Suppressor macrophage (primary cell): Measurements from ENCODE around the gene UTS2R.
A peak's percentile ranks its signal among the peaks of the same experiment; 100 is the strongest.
"Not testable (repeated sequence)": the region's sequence is repeated elsewhere in the genome, so short reads cannot be mapped to it uniquely, and the experiment has no call there.

Source experiments
- DNase-seq, 4 experiments: peaks; one replicate each; pipeline ENCODE4 v3.0.0-alpha.2; 2020 to 2022

The UTS2R gene

GRCh38 chr17:82334204-82334621 is 37.4 kb upstream of the UTS2R start:
- DNase-seq = no peak

- peak in 3 of 4 experiments; percentile 29 to 51 (median 32) for DNase-seq
These were observed 36.8 kb upstream of the UTS2R start for GRCh38 chr17:82334622-82335394.

- no peak for DNase-seq
These were observed 32.5 kb upstream of the UTS2R start for GRCh38 chr17:82338858-82339633.

GRCh38 chr17:82339634-82340580 is 31.7 kb upstream of the UTS2R start:
- peak in 2 of 4 experiments; percentile 42 for DNase-seq

- DNase-seq = no peak
These were observed 29.0 kb upstream of the UTS2R start for GRCh38 chr17:82342361-82343079.

GRCh38 chr17:82343560-82343959 is 28.0 kb upstream of the UTS2R start:
- DNase-seq = no peak

- no peak for DNase-seq
These were observed 27.2 kb upstream of the UTS2R start for GRCh38 chr17:82344175-82344907.

- no peak for DNase-seq
These were observed 26.2 kb upstream of the UTS2R start for GRCh38 chr17:82345151-82345976.

- DNase-seq = peak in 2 of 4 experiments; percentile 47 to 58
These were observed 24.9 kb upstream of the UTS2R start for GRCh38 chr17:82346342-82347300.

GRCh38 chr17:82347994-82348393 is 23.6 kb upstream of the UTS2R start:
- DNase-seq = not testable (repeated sequence)

GRCh38 chr17:82348434-82348833 is 23.1 kb upstream of the UTS2R start:
- DNase-seq = no peak

- no peak for DNase-seq
These were observed 22.7 kb upstream of the UTS2R start for GRCh38 chr17:82348866-82349265.

GRCh38 chr17:82349287-82349701 is 22.3 kb upstream of the UTS2R start:
- no peak for DNase-seq

GRCh38 chr17:82350182-82351030 is 21.2 kb upstream of the UTS2R start:
- DNase-seq = peak; percentile 37 to 73 (median 52)

GRCh38 chr17:82351254-82351712 is 20.3 kb upstream of the UTS2R start:
- no peak for DNase-seq

- peak; percentile 91 to 94 (median 94) for DNase-seq
These were observed 19.7 kb upstream of the UTS2R start for GRCh38 chr17:82351713-82352488.

GRCh38 chr17:82353484-82353883 is 18.1 kb upstream of the UTS2R start:
- no peak for DNase-seq
